Measurements from ENCODE around the gene LDOC1.

DNA sequence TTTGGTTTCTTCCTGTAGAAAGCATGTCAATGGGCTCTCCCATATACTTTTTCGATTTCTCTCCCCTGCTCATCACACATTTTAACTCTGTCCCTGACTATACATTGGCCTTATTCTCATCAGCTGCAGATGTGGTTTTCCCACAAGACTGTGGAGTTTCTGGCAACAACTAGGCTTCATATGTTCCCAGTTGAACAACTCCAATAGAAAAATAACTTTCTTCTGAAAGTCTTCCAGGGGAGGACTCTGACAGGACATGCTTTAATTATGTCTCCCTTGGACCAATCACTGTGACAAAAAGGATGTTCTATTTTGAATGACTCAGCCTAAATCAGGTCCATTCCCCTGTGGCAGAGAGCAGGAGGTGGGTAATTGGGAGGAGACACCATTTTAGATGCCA, 37.3 kb upstream of the LDOC1 start:
- TF ChIP-seq, protein P1, sequence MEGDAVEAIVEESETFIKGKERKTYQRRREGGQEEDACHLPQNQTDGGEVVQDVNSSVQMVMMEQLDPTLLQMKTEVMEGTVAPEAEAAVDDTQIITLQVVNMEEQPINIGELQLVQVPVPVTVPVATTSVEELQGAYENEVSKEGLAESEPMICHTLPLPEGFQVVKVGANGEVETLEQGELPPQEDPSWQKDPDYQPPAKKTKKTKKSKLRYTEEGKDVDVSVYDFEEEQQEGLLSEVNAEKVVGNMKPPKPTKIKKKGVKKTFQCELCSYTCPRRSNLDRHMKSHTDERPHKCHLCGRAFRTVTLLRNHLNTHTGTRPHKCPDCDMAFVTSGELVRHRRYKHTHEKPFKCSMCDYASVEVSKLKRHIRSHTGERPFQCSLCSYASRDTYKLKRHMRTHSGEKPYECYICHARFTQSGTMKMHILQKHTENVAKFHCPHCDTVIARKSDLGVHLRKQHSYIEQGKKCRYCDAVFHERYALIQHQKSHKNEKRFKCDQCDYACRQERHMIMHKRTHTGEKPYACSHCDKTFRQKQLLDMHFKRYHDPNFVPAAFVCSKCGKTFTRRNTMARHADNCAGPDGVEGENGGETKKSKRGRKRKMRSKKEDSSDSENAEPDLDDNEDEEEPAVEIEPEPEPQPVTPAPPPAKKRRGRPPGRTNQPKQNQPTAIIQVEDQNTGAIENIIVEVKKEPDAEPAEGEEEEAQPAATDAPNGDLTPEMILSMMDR (IDR thresholded peaks at IDR 0.05): no peak
- no peak for TF ChIP-seq POLR2A (IDR thresholded peaks at IDR 0.05)

All from testis (tissue), 2 donors.